ENCODE measurements around the gene CAPNS2.

GRCh38 chr16:55575496-55575895 lies 9.0 kb downstream of the CAPNS2 start:
- TF ChIP-seq CTCF (IDR thresholded peaks at IDR 0.05; ENCODE audit: low read length) (no peak), EZH2 (IDR thresholded peaks at IDR 0.05; ENCODE audit: borderline replicate concordance, low read length) (no peak)
